AG04449 (cell line): ENCODE measurements around the gene MRPL43.
"Not testable (repeated sequence)": the region's sequence is repeated elsewhere in the genome, so short reads cannot be mapped to it uniquely, and the experiment has no call there.

Experiments
- CTCF ChIA-PET: fragments of 350-600 bp; formaldehyde crosslinking; extraction: SDS; loops from one replicate; lab custom pipeline; 2021; ENCODE audit warnings: antibody characterized with exemption; lab: Yijun Ruan, JAX
- POLR2A ChIA-PET: fragments of 400-600, 350-600 bp; formaldehyde crosslinking; extraction: SDS; loops from one replicate; lab custom pipeline; 2020; ENCODE audit warnings: antibody characterized with exemption, inconsistent platforms; lab: Yijun Ruan, JAX
- DNase-seq: peaks from one replicate; pipeline ENCODE4 v3.0.0-alpha.2; 2010; ENCODE audit warnings: low read depth, low spot score
- H3K4me3 ChIP-seq: 2 replicates; pipeline ENCODE4 v1.5.1; 2011; ENCODE audit warnings: low read depth, mild to moderate bottlenecking, control low read depth, low read length
- TF ChIP-seq, protein P1 (sequence below): IDR thresholded peaks from one replicate; pipeline ENCODE4 v1.5.1; 2011; ENCODE audit warnings: mild to moderate bottlenecking, moderate library complexity, low read length, control low read depth, inconsistent platforms; ENCODE audit not compliant: insufficient read depth; ENCODE audit errors: missing control alignments

MRPL43 gene

DNA sequence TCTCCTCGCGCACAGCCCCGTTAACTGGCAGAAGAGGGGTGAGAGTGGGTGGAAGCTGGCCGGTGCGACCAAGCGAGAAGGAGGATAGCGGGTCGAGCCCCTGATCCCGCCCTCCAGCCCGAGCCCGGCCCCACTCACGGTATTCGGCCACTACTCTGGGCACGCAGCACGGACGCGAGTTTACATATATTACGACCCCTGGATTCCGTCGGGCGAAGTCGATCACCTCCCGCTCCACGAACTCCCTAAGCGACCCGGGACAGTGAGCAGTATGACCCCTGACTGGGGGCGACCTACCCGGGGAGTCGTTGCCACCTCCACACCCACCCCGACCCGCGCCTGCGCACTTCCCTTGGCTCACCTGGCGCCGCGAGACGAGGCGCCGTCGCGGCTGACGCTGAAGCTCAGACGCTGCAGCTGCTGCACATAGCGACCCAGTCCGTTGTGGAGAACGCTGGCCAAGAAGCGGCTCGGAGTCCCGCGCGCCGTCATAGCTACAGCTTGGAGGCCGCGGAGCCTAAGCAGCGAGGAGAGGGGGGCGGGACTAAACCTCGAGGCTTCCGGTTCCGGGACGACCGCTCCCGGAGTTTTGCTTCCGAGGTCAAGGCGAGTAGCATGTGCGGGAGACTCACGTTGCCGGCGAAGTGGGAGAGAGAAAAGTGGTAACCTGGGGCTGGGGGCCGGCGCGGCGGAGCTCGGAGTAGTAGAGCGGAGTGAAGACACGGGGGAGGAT, at the start of gene MRPL43, which contains the start of gene TWNK:
Gene MRPL43 (minus strand): TSS at position 546 of the 733 bp plus-strand sequence. CDS start 54 bp downstream, at position 492.
Gene TWNK (plus strand): TSS at position 592 of the 733 bp plus-strand sequence. CDS start 668 bp downstream, outside the sequence.
- H3K4me3 ChIP-seq: peak within 1 kb of the TSS; percentile 100
- TF ChIP-seq, protein P1, sequence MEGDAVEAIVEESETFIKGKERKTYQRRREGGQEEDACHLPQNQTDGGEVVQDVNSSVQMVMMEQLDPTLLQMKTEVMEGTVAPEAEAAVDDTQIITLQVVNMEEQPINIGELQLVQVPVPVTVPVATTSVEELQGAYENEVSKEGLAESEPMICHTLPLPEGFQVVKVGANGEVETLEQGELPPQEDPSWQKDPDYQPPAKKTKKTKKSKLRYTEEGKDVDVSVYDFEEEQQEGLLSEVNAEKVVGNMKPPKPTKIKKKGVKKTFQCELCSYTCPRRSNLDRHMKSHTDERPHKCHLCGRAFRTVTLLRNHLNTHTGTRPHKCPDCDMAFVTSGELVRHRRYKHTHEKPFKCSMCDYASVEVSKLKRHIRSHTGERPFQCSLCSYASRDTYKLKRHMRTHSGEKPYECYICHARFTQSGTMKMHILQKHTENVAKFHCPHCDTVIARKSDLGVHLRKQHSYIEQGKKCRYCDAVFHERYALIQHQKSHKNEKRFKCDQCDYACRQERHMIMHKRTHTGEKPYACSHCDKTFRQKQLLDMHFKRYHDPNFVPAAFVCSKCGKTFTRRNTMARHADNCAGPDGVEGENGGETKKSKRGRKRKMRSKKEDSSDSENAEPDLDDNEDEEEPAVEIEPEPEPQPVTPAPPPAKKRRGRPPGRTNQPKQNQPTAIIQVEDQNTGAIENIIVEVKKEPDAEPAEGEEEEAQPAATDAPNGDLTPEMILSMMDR: no peak
- ChIA-PET CTCF (interaction anchor here (0.7 to 26.4 kb wide), 7 partner anchors 9 to 54 kb away, joined by 3 to 803 read pairs (median 15); partner anchors contain the start of genes LZTS2, PDZD7 and SFXN3), POLR2A (interaction anchor here (1.0 to 1.1 kb wide), 2 partner anchors 12 to 13 kb away, joined by 4 read pairs; partner anchors contain the start of gene LZTS2)
- DNase-seq: no peak

DNA sequence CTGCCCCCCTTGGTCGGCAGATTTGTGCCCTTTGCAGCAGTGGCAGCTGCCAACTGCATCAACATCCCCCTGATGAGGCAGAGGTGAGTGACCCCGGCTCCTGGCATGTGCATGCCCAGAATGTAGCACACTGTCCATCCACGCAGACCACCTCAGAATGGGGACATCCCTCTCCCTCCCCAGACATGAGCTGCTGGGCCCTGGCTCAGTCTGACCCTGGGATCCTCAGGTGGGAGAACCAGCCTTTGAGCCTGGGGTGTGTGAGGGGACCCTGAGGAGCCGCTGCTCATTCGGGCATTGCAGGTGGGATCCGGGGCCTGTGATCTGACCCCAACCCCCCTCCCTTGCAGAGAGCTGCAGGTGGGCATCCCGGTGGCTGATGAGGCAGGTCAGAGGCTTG, 49.4 kb upstream of the MRPL43 start:
- no peak overlapping the region for H3K4me3 ChIP-seq
- POLR2A ChIA-PET: no interaction called here
- TF ChIP-seq, protein P1: no peak
- DNase-seq: no peak
- CTCF ChIA-PET: interaction anchor here (2.4 to 35.4 kb wide), 4 partner anchors 19 to 105 kb away, joined by 8 to 1481 read pairs (median 288); partner anchors contain the start of genes KAZALD1, LZTS2, MRPL43 and TWNK

DNA sequence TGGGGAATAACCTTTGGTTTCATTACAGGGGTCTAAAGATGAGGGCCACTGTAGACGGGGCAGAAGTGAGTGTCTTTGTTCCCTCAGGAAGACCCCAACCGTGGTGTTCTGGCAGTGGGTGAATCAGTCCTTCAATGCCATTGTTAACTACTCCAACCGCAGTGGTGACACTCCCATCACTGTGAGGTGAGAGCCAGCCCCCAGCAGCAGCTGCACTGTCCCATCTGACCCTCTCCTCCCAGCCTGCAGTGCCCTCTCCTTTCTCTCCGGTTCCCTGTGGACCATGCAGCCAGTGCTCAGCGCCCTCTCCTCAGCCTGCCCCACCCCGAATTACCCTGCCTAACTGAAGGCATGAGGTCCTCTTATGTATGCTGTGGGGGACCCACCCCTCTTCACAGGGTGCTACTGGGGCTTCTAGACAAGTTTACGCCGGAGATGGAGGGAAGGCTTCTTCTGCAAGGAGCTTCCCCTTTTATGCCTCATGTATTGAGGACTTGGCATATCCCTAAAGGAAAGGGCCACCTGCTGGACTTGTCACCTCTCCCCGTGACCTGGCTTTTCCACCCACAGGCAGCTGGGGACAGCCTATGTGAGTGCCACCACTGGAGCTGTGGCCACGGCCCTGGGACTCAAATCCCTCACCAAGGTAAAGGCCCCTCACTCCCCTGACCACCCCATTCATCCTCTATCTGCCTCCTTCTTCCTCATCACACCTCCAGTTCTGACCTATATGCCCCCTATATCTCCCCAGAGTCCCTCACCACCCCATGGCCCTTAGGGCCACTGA, 48.8 kb upstream of the MRPL43 start:
- H3K4me3 ChIP-seq: no peak overlapping the region
- TF ChIP-seq, protein P1: no peak
- ChIA-PET POLR2A (no interaction called here), CTCF (interaction anchor here (1.7 to 35.4 kb wide), 5 partner anchors 13 to 106 kb away, joined by 4 to 1481 read pairs (median 242); partner anchors contain the start of genes KAZALD1, LZTS2, MRPL43 and TWNK)
- DNase-seq: no peak

DNA sequence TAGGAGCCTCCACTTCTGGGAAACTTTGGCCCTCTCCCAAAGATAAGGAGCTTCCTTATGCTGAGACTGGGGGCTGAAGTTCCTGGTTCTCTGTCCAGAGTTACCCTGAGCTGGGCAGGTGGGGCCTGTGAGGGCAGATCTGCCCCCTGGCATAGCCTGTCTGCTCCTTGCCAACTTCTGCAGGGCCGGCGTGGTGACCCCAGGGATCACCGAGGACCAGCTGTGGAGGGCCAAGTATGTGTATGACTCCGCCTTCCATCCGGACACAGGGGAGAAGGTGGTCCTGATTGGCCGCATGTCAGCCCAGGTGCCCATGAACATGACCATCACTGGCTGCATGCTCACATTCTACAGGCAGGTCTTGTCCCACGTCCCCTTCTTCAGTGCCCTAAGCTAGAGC, 48.0 kb upstream of the MRPL43 start:
- no peak overlapping the region for H3K4me3 ChIP-seq
- TF ChIP-seq, protein P1: no peak
- POLR2A ChIA-PET: no interaction called here
- CTCF ChIA-PET: interaction anchor here (1.0 to 35.4 kb wide), 6 partner anchors 12 to 107 kb away, joined by 3 to 1481 read pairs (median 125); partner anchors contain the start of genes KAZALD1, LZTS2, MRPL43 and TWNK
- no peak for DNase-seq

DNA sequence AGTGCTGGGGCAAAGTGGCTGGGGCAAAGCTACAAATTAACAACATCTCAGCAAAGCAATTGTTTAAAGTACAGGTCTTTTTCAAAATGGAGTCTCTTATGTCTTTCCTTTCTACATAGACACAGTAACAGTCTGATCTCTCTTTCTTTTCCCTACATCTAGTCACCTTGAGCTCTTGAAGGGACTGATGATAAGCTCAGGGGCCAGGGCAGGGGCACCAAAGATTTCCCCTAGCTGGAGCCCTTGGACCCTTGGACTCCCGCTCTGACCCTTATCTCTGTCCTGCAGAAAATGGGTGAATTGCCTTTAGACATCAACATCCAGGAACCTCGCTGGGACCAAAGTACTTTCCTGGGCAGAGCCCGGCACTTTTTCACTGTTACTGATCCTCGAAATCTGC, 47.1 kb upstream of the MRPL43 start:
- H3K4me3 ChIP-seq, POLR2A ChIA-PET, DNase-seq: not testable (repeated sequence)
- CTCF ChIA-PET: interaction anchor here (1.7 to 35.4 kb wide), 5 partner anchors 11 to 108 kb away, joined by 4 to 1481 read pairs (median 242); partner anchors contain the start of genes KAZALD1, LZTS2, MRPL43 and TWNK

DNA sequence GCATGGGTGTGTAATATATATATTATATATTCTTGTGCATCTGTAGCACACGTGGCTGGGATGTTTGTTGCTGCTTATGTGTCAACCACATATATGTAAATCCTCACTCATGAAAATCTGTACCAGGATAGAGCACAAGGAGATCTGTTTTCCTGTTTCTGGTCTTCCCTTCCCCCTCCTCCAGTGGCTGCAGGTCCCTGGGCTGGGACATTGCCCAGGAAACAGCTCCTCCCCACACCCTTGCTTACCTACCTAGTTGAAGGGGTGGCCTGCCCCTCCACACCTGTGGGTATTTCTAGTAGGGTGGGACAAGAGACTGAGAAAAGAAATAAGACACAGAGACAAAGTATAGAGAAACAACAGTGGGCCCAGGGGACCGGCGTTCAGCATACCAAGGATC, 46.0 kb upstream of the MRPL43 start:
- POLR2A ChIA-PET: no interaction called here
- TF ChIP-seq, protein P1: no peak
- DNase-seq: no peak
- H3K4me3 ChIP-seq: peak overlapping the region; percentile 86
- CTCF ChIA-PET: interaction anchor here (1.3 to 35.4 kb wide), 5 partner anchors 16 to 39 kb away, joined by 3 to 1481 read pairs (median 242); partner anchors contain the start of genes KAZALD1, LZTS2, MRPL43 and TWNK
